ENCODE results near the gene C10orf53. TPM values are rescaled to one million over a fixed set of nuclear protein-coding genes. Genes with fewer than 3 reads are reported as not detected.
A peak's percentile ranks its signal among the peaks of the same experiment; 100 is the strongest.

C10orf53 gene
- total RNA-seq, 1 experiment from 2014 or later, result not detected

GRCh38 chr10:49643241-49644034 is 36.0 kb upstream of the C10orf53 start:
- H3K9me3 ChIP-seq, result no peaks in the 10 kb centered on the region
- BruUV-seq (replicated peaks), result no TSS peak
- no peak overlapping the region for H3K4me3 ChIP-seq (ENCODE audit: low read depth, low read length)
- no peaks in the 10 kb centered on the region for H3K4me1 ChIP-seq
- peaks cover 15% of the 10 kb centered on the region for H3K27me3 Mint-ChIP-seq (ENCODE audit: insufficient read depth, unreplicated experiment)
- TF ChIP-seq CTCF (IDR thresholded peaks at IDR 0.05; ENCODE audit: insufficient read depth in 1 of 2, low read depth in 1 of 2, low read length in 1 of 2, severe bottlenecking in 1 of 2, unreplicated experiment in 1 of 2), result no peak
- H3K4me1 Mint-ChIP-seq (ENCODE audit: low read depth, unreplicated experiment), result no peaks in the 10 kb centered on the region
- H3K9me3 Mint-ChIP-seq (ENCODE audit: unreplicated experiment), result no peaks in the 10 kb centered on the region
- intact Hi-C loops (cut with micrococcal nuclease; ENCODE audit: unreplicated experiment), result no loop called here
- H3K27ac Mint-ChIP-seq (ENCODE audit: unreplicated experiment), result no peak overlapping the region
- CTCF ChIA-PET, result no interaction called here
- no peaks in the 10 kb centered on the region for H3K36me3 ChIP-seq (ENCODE audit: control insufficient read depth, insufficient read depth, low read length)
- no peaks in the 10 kb centered on the region for H3K27me3 ChIP-seq (replicated peaks; ENCODE audit: control insufficient read depth, insufficient read depth, low read length)
- peak in 1 of 2 experiments; percentile 30 for DNase-seq
- no peaks in the 10 kb centered on the region for H3K36me3 Mint-ChIP-seq (ENCODE audit: insufficient read depth, unreplicated experiment)
- POLR2A ChIA-PET, result no interaction called here
- H3K4me3 Mint-ChIP-seq (ENCODE audit: unreplicated experiment), result no peak overlapping the region

- Mint-ChIP-seq H3K27me3 (ENCODE audit: insufficient read depth, unreplicated experiment) (peaks cover 14% of the 10 kb centered on the region), H3K27ac (ENCODE audit: unreplicated experiment) (no peak overlapping the region)
- intact Hi-C loops (cut with micrococcal nuclease; ENCODE audit: unreplicated experiment), result no loop called here
Measured at GRCh38 chr10:49644035-49644646, 35.3 kb upstream of the C10orf53 start.

GRCh38 chr10:49645417-49645816 is 34.0 kb upstream of the C10orf53 start:
- Histone ChIP-seq H3K4me1 (no peaks in the 10 kb centered on the region), H3K27me3 (replicated peaks; ENCODE audit: control insufficient read depth, insufficient read depth, low read length) (no peaks in the 10 kb centered on the region), H3K36me3 (ENCODE audit: control insufficient read depth, insufficient read depth, low read length) (no peaks in the 10 kb centered on the region), H3K9me3 (no peaks in the 10 kb centered on the region), H3K4me3 (ENCODE audit: low read depth, low read length) (no peak overlapping the region)
- Mint-ChIP-seq H3K4me3 (ENCODE audit: unreplicated experiment) (no peak overlapping the region), H3K36me3 (ENCODE audit: insufficient read depth, unreplicated experiment) (no peaks in the 10 kb centered on the region), H3K4me1 (ENCODE audit: low read depth, unreplicated experiment) (no peaks in the 10 kb centered on the region), H3K27ac (ENCODE audit: unreplicated experiment) (no peak overlapping the region), H3K27me3 (ENCODE audit: insufficient read depth, unreplicated experiment) (peaks cover 6% of the 10 kb centered on the region), H3K9me3 (ENCODE audit: unreplicated experiment) (no peaks in the 10 kb centered on the region)
- intact Hi-C loops (cut with micrococcal nuclease; ENCODE audit: unreplicated experiment), result no loop called here
- BruUV-seq (replicated peaks), result no TSS peak
- peak in 1 of 2 experiments; percentile 22 for DNase-seq
- no peak for TF ChIP-seq CTCF (IDR thresholded peaks at IDR 0.05; ENCODE audit: insufficient read depth in 1 of 2, low read depth in 1 of 2, low read length in 1 of 2, severe bottlenecking in 1 of 2, unreplicated experiment in 1 of 2)
- ChIA-PET POLR2A (no interaction called here), CTCF (no interaction called here)

More at GRCh38 chr10:49644035-49644646, 35.3 kb upstream of the C10orf53 start:
- POLR2A ChIA-PET, result no interaction called here
- peak in 1 of 2 experiments; percentile 38 for DNase-seq
- Mint-ChIP-seq H3K36me3 (ENCODE audit: insufficient read depth, unreplicated experiment) (no peaks in the 10 kb centered on the region), H3K4me1 (ENCODE audit: low read depth, unreplicated experiment) (no peaks in the 10 kb centered on the region), H3K9me3 (ENCODE audit: unreplicated experiment) (no peaks in the 10 kb centered on the region), H3K4me3 (ENCODE audit: unreplicated experiment) (no peak overlapping the region)
- CTCF ChIA-PET, result no interaction called here
- H3K4me3 ChIP-seq (ENCODE audit: low read depth, low read length), result no peak overlapping the region
- H3K9me3 ChIP-seq, result no peaks in the 10 kb centered on the region
- no peak for TF ChIP-seq CTCF (IDR thresholded peaks at IDR 0.05; ENCODE audit: insufficient read depth in 1 of 2, low read depth in 1 of 2, low read length in 1 of 2, severe bottlenecking in 1 of 2, unreplicated experiment in 1 of 2)
- H3K36me3 ChIP-seq (ENCODE audit: control insufficient read depth, insufficient read depth, low read length), result no peaks in the 10 kb centered on the region
- no TSS peak for BruUV-seq (replicated peaks)
- no peaks in the 10 kb centered on the region for H3K27me3 ChIP-seq (replicated peaks; ENCODE audit: control insufficient read depth, insufficient read depth, low read length)
- no peaks in the 10 kb centered on the region for H3K4me1 ChIP-seq

Measured in Caco-2 (cell line).